Fibroblast of mammary gland (primary cell): ENCODE measurements around the gene SH3TC2.

ENCODE experiments used
- DNase-seq: peaks from one replicate; pipeline ENCODE4 v3.0.0-alpha.2; 2010; ENCODE audit warnings: low read depth
- H3K4me3 ChIP-seq: 2 replicates; pipeline ENCODE4 v1.5.1; 2011; ENCODE audit warnings: low read depth, mild to moderate bottlenecking, low read length, moderate library complexity; ENCODE audit not compliant: control insufficient read depth
- TF ChIP-seq, protein P1 (sequence below): conservative IDR thresholded peaks from 2 replicates; pipeline ENCODE4 v1.5.1; 2011; ENCODE audit warnings: low read depth, low read length, inconsistent platforms; ENCODE audit not compliant: control insufficient read depth, insufficient read depth

Gene SH3TC2

DNA sequence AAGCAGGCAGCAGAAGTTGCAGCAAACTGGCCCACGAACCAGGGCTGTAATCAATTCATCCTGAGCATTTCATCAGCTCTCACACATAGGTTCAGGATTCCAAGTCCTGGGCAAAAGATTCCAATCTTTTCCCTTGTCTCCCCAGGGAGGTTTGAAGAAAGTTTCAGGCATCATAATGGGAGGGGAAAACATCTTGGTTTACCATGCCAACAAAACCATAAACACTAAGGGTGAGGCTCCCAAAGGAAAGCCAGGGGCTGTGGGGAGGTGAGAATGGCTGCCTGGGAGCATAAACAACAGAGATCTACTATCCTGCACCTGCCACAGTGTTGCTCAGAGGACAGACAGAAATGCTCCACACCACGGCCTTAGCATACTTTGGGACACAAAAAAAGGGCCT is 94.6 kb downstream of the SH3TC2 start:
- no peak overlapping the region for H3K4me3 ChIP-seq
- no peak for DNase-seq
- TF ChIP-seq, protein P1, sequence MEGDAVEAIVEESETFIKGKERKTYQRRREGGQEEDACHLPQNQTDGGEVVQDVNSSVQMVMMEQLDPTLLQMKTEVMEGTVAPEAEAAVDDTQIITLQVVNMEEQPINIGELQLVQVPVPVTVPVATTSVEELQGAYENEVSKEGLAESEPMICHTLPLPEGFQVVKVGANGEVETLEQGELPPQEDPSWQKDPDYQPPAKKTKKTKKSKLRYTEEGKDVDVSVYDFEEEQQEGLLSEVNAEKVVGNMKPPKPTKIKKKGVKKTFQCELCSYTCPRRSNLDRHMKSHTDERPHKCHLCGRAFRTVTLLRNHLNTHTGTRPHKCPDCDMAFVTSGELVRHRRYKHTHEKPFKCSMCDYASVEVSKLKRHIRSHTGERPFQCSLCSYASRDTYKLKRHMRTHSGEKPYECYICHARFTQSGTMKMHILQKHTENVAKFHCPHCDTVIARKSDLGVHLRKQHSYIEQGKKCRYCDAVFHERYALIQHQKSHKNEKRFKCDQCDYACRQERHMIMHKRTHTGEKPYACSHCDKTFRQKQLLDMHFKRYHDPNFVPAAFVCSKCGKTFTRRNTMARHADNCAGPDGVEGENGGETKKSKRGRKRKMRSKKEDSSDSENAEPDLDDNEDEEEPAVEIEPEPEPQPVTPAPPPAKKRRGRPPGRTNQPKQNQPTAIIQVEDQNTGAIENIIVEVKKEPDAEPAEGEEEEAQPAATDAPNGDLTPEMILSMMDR, result no peak

DNA sequence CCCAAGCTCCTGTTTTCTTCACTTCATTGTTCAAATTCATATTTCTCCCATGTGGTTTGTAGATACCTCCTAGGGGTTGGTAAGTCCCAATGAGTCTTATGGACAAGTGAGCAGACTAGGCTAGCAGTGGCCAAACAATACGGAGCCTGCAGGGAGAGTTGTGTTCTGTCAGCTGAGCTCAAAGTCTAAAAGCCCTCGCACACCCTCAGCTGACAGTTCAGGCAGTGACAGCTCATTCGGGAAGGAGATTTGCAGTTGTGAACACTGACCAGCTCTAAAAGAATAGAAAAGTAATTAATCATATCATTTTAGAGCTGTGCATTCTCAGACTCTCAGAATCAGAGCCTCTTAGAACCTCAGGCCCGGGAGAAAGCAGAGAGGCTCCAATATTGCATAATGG is 95.1 kb downstream of the SH3TC2 start:
- TF ChIP-seq, protein P1, result no peak
- no peak for DNase-seq
- no peak overlapping the region for H3K4me3 ChIP-seq

DNA sequence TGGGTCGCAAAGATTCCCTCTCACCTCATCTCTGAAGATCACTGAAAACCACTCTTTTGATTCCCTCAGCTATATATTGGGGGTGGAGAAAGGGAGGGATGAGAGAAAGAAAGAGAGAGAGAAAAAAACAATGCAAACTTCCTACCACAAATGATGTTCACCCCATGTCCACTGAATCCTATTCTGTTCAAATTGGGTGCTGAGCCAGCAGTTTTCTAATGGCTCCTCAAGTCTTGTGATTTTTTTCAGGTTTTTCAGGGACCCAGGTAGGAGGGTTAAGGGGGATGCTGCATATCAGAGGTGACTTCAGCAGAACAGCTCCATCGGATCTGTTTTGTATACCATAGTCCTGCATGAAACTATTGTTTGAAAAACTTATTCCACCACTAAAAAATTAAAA is 95.9 kb downstream of the SH3TC2 start:
- TF ChIP-seq, protein P1, result no peak
- no peak overlapping the region for H3K4me3 ChIP-seq
- no peak for DNase-seq

DNA sequence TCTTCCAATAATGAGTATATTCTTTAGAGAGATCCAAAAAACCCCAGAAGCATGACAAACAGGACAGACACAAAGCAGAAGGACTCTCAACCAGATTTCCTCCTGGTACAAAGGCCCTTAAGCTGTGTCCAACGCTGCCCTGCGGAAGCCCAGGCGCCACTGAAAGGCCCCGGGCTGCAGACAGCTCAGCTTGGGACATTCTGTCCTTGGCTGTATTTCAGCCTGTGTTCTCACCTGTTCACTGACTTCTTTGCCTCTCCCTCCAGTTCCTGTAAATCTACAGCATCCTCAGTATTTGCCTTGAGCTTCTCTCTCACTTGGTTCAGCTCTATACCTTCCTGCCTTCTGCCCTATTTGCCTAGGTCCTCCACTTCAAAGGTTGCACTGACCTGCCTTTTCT is 96.5 kb downstream of the SH3TC2 start:
- H3K4me3 ChIP-seq, result no peak overlapping the region
- TF ChIP-seq, protein P1, result no peak
- no peak for DNase-seq

DNA sequence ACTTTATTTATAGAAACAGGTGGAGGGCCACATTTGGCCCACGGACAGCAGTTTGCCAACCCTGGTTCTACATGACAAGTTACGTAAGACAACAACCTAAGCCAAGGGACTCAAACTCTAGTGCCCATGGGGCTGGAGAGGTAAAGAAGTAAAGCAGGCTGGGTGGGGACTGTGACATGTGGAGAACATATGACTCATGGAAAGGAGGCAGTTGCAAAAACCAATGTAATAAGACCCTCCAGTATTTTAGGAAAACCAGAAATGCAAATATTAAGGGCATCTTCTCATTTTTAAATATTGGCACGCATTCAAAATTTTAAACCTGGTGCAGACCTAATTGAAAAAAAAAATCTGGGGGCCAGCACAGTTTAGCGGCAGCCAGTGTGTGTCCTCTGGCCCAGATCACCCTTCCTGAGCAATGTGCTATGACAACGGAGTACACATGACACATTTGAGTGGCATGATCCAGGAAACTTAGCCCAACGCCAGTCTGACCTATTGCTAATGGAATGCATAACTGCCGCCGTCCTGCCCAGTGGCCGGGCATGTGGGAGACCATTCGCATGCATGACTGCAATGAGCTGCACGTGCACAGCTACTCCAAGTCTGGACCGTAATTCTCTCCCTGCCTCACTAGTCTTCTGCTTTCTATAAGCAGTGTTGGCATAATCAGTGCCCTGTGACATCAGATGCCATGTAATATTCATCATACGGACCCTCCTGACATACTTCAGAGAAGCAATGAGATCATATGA is 97.2 kb downstream of the SH3TC2 start:
- TF ChIP-seq, protein P1, result no peak
- no peak overlapping the region for H3K4me3 ChIP-seq
- peak; percentile 95 for DNase-seq

DNA sequence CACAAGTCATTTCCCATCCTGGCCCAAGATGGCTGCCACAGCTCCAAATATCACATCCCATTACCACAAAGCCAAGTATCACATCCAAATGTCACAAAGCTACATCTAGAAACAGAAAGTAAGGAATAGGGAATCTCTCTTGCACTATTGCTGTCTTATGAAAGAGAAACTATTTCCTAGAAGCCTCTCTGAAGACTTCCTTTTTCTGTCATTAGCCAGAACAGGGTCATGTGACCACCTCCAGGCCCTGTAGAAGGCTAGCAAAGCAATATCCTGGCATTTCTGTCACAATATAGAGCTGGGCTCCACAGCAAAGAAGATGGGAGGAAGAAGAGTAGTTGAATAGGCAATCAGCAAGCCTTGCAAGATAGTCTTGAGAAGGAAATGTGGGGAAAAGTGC is 99.2 kb downstream of the SH3TC2 start:
- H3K4me3 ChIP-seq, result no peak overlapping the region
- no peak for DNase-seq
- TF ChIP-seq, protein P1, result no peak
